Testis (tissue), 3 donors: ENCODE measurements around the gene HMGXB3. TPM values are rescaled to one million over a fixed set of nuclear protein-coding genes. Genes with fewer than 3 reads are reported as not detected.

Source experiments
- DNase-seq: peaks from one replicate; pipeline ENCODE4 v3.0.0-alpha.2; 2019
- H3K27ac ChIP-seq, 2 donors: fragments of 200-600 bp; sonication (generic); one replicate each; pipeline ENCODE4 v1.5.1; 2019
- H3K27me3 ChIP-seq: fragments of 200-600 bp; sonication (generic); one replicate; pipeline ENCODE4 v1.5.1; 2019
- H3K36me3 ChIP-seq: fragments of 200-600 bp; sonication (generic); one replicate; pipeline ENCODE4 v1.5.1; 2017; ENCODE audit warnings: low read depth; ENCODE audit errors: missing control alignments
- H3K4me1 ChIP-seq: fragments of 200-600 bp; sonication (generic); one replicate; pipeline ENCODE4 v1.5.1; 2019
- H3K4me3 ChIP-seq, 2 donors: fragments of 200-600 bp; sonication (generic); one replicate each; pipeline ENCODE4 v1.5.1; 2017 to 2019
- H3K9me3 ChIP-seq: fragments of 200-600 bp; sonication (generic); one replicate; pipeline ENCODE4 v1.5.1; 2017
- CTCF ChIP-seq, 3 experiments: fragments of 450-650 bp in 2 of 3; fragments of 200-600 bp in 1 of 3; sonication (generic) in 1 of 3; IDR thresholded peaks; one replicate each; pipeline ENCODE4 v1.5.1; 2016 to 2019; ENCODE audit warnings: antibody characterized with exemption in 3 of 3, mild to moderate bottlenecking in 2 of 3, moderate library complexity in 1 of 3
- POLR2A ChIP-seq: fragments of 450-650 bp; IDR thresholded peaks from one replicate; pipeline ENCODE4 v1.6.1; 2017; ENCODE audit warnings: antibody characterized with exemption, mild to moderate bottlenecking, moderate library complexity
- WGBS, 2 donors: methylation state at CpG; one replicate each; pipeline ENCODE4 v1.1.5; 2018; 5-methylcytosine and 5-hydroxymethylcytosine counted together
- intact Hi-C: fragments of 100-400 bp; cut with DNase I; formaldehyde crosslinking; loops from one replicate; pipeline ENCODE4 v1.15.1; 2023; ENCODE audit warnings: low total_unique reads
- polyA plus RNA-seq: library from polyadenylated mRNA; stranded (reverse); fragments of 350-450 nt; fragmentation: Illumina TruSeq; extraction: RNeasy Lipid Tissue Mini Kit (QIAGEN cat#74804); gene quantifications from one replicate; pipeline ENCODE4 v1.2.3, GENCODE V29; 2014; ENCODE audit warnings: low read depth, low replicate concordance; ENCODE audit not compliant: insufficient read depth
- total RNA-seq, 2 donors: library from RNA; depleted of rRNA; stranded (reverse); fragments of >200 nt; gene quantifications; one replicate each; pipeline ENCODE4 v1.2.3, GENCODE V29; 2016

HMGXB3 gene
- total and polyA plus RNA-seq, 3 donors from 2014 or later, result 33.5 to 72.5 (median 63.6) TPM

- DNase-seq, result no peak
- H3K4me3 ChIP-seq, result no peak overlapping the region
- no peak overlapping the region for H3K27ac ChIP-seq
- TF ChIP-seq CTCF (IDR thresholded peaks at IDR 0.05) (no peak), POLR2A (no peak)
- H3K27me3 ChIP-seq, result no peaks in the 10 kb centered on the region
- 93% methylated on average over 19 of the region's 25 CpGs; no CpG with 5 or more reads in 1 of the 2 donors for WGBS, 2 donors
- H3K36me3 ChIP-seq, result no peaks in the 10 kb centered on the region
- no peaks in the 10 kb centered on the region for H3K4me1 ChIP-seq
- intact Hi-C loops, result no loop called here
- no peaks in the 10 kb centered on the region for H3K9me3 ChIP-seq
These were observed 69.4 kb downstream of the HMGXB3 start for GRCh38 chr5:150069672-150070627.

- no peaks in the 10 kb centered on the region for H3K27me3 ChIP-seq
- no peak overlapping the region for H3K27ac ChIP-seq
- H3K4me1 ChIP-seq, result no peaks in the 10 kb centered on the region
- no peak for DNase-seq
- H3K36me3 ChIP-seq, result no peaks in the 10 kb centered on the region
- no peaks in the 10 kb centered on the region for H3K9me3 ChIP-seq
- 91 to 95% methylated on average over 3 of the region's 3 CpGs for WGBS, 2 donors
- intact Hi-C loops, result no loop called here
- TF ChIP-seq POLR2A (no peak), CTCF (IDR thresholded peaks at IDR 0.05) (no peak)
- H3K4me3 ChIP-seq, result no peak overlapping the region
These were observed 70.3 kb downstream of the HMGXB3 start for GRCh38 chr5:150070821-150071220.

- H3K4me1 ChIP-seq, result no peaks in the 10 kb centered on the region
- no peaks in the 10 kb centered on the region for H3K36me3 ChIP-seq
- H3K9me3 ChIP-seq, result no peaks in the 10 kb centered on the region
- intact Hi-C loops, result no loop called here
- 78 to 85% methylated on average over 4 to 5 of the region's 5 CpGs for WGBS, 2 donors
- H3K27ac ChIP-seq, result no peak overlapping the region
- H3K27me3 ChIP-seq, result no peaks in the 10 kb centered on the region
- no peak for DNase-seq
- TF ChIP-seq POLR2A (no peak), CTCF (IDR thresholded peaks at IDR 0.05) (no peak)
- H3K4me3 ChIP-seq, result no peak overlapping the region
These were observed 72.6 kb downstream of the HMGXB3 start for GRCh38 chr5:150073086-150073625.

- 74 to 89% methylated on average over 3 of the region's 3 CpGs for WGBS, 2 donors
- no peak for TF ChIP-seq CTCF (IDR thresholded peaks at IDR 0.05)
- TF ChIP-seq POLR2A, result no peak
- Histone ChIP-seq H3K9me3 (no peaks in the 10 kb centered on the region), H3K27me3 (no peaks in the 10 kb centered on the region), H3K36me3 (no peaks in the 10 kb centered on the region), H3K27ac (no peak overlapping the region), H3K4me3 (no peak overlapping the region), H3K4me1 (no peaks in the 10 kb centered on the region)
- no peak for DNase-seq
- intact Hi-C loops, result no loop called here
These were observed 73.1 kb downstream of the HMGXB3 start for GRCh38 chr5:150073677-150074076.
